Fibroblast of skin of abdomen (primary cell): ENCODE results near the gene AFDN.

Experiments used
- DNase-seq: peaks from one replicate; pipeline ENCODE4 v3.0.0-alpha.2; 2013

AFDN gene

GRCh38 chr6:167796192-167796981 lies 30.3 kb upstream of the AFDN start:
- no peak for DNase-seq

- no peak for DNase-seq
Observed at GRCh38 chr6:167797011-167797471, 29.7 kb upstream of the AFDN start.

- DNase-seq, result no peak
Observed at GRCh38 chr6:167797476-167798265, 29.0 kb upstream of the AFDN start.

GRCh38 chr6:167798453-167798852 lies 28.3 kb upstream of the AFDN start:
- DNase-seq, result no peak

GRCh38 chr6:167799033-167799821 lies 27.5 kb upstream of the AFDN start:
- no peak for DNase-seq

- DNase-seq, result no peak
Observed at GRCh38 chr6:167800549-167800948, 26.2 kb upstream of the AFDN start.

GRCh38 chr6:167801263-167801662 lies 25.4 kb upstream of the AFDN start:
- no peak for DNase-seq

GRCh38 chr6:167802339-167802738 lies 24.4 kb upstream of the AFDN start:
- no peak for DNase-seq

- DNase-seq, result no peak
Observed at GRCh38 chr6:167803816-167804215, 22.9 kb upstream of the AFDN start.

GRCh38 chr6:167804281-167805013 lies 22.3 kb upstream of the AFDN start:
- DNase-seq, result no peak

GRCh38 chr6:167805349-167806060 lies 21.2 kb upstream of the AFDN start:
- no peak for DNase-seq

GRCh38 chr6:167806061-167806700 lies 20.5 kb upstream of the AFDN start:
- DNase-seq, result no peak

GRCh38 chr6:167807200-167807599 lies 19.5 kb upstream of the AFDN start:
- DNase-seq, result no peak

GRCh38 chr6:167807756-167808155 lies 19.0 kb upstream of the AFDN start:
- DNase-seq, result no peak

- DNase-seq, result no peak
Observed at GRCh38 chr6:167811040-167811439, 15.7 kb upstream of the AFDN start.

GRCh38 chr6:167811442-167812087 lies 15.1 kb upstream of the AFDN start:
- DNase-seq, result no peak

- DNase-seq, result no peak
Observed at GRCh38 chr6:167812088-167812487, 14.6 kb upstream of the AFDN start.

- no peak for DNase-seq
Observed at GRCh38 chr6:167815296-167815980, 11.3 kb upstream of the AFDN start.

- no peak for DNase-seq
Observed at GRCh38 chr6:167817016-167817415, 9.7 kb upstream of the AFDN start.

GRCh38 chr6:167817729-167818128 lies 9.0 kb upstream of the AFDN start:
- DNase-seq, result no peak
